Smooth muscle cell (in vitro differentiated cells): ENCODE results near the gene NRXN3. TPM values are rescaled to one million over a fixed set of nuclear protein-coding genes. Genes with fewer than 3 reads are reported as not detected.

Source experiments
- DNase-seq: peaks from one replicate; lab custom pipeline; 2025; ENCODE audit not compliant: unreplicated experiment; lab: John Stamatoyannopoulos, UW
- H2AFZ ChIP-seq: fragments of 200-600 bp; sonication (generic); 2 replicates; pipeline ENCODE4 v1.6.0; 2016; ENCODE audit warnings: antibody characterized with exemption, low read depth, mild to moderate bottlenecking
- H3F3A ChIP-seq: fragments of 200-600 bp; sonication (generic); 2 replicates; pipeline ENCODE4 v1.6.0; 2017; ENCODE audit warnings: antibody characterized with exemption, low read depth
- H3K27ac ChIP-seq: fragments of 200-600 bp; sonication (generic); 2 replicates; pipeline ENCODE4 v1.5.1; 2016; ENCODE audit warnings: low read depth, mild to moderate bottlenecking
- H3K27me3 ChIP-seq: fragments of 200-600 bp; sonication (generic); 2 replicates; pipeline ENCODE4 v1.6.1; 2016; ENCODE audit warnings: low read depth, mild to moderate bottlenecking
- H3K36me3 ChIP-seq: fragments of 200-600 bp; sonication (generic); 2 replicates; pipeline ENCODE4 v1.5.1; 2016; ENCODE audit warnings: low read depth
- H3K4me1 ChIP-seq: fragments of 200-600 bp; sonication (generic); 2 replicates; pipeline ENCODE4 v1.5.1; 2016; ENCODE audit warnings: low read depth
- H3K4me2 ChIP-seq: fragments of 200-600 bp; sonication (generic); 2 replicates; pipeline ENCODE4 v1.6.0; 2016; ENCODE audit warnings: mild to moderate bottlenecking
- H3K4me3 ChIP-seq: fragments of 200-600 bp; sonication (generic); 2 replicates; pipeline ENCODE4 v1.5.1; 2016; ENCODE audit warnings: mild to moderate bottlenecking
- H3K79me2 ChIP-seq: fragments of 200-600 bp; sonication (generic); 2 replicates; pipeline ENCODE4 v1.6.0; 2016; ENCODE audit warnings: low read depth, mild to moderate bottlenecking
- H3K9ac ChIP-seq: fragments of 200-600 bp; sonication (generic); 2 replicates; pipeline ENCODE4 v1.6.0; 2016; ENCODE audit warnings: low read depth
- H3K9me3 ChIP-seq: fragments of 200-600 bp; sonication (generic); replicated peaks from 2 replicates; pipeline ENCODE4 v1.5.1; 2016; ENCODE audit warnings: low read depth
- H4K20me1 ChIP-seq: fragments of 200-600 bp; sonication (generic); 2 replicates; pipeline ENCODE4 v1.6.0; 2016; ENCODE audit warnings: low read depth
- CTCF ChIP-seq: fragments of 200-600 bp; sonication (generic); IDR thresholded peaks from 2 replicates; pipeline ENCODE4 v1.5.1; 2017; ENCODE audit warnings: borderline replicate concordance, mild to moderate bottlenecking, antibody characterized with exemption; ENCODE audit not compliant: insufficient read depth, poor library complexity, severe bottlenecking
- WGBS: methylation state at CpG from one replicate; pipeline ENCODE4 v1.1.7; 2016; ENCODE audit warnings: low lambda C conversion rate; 5-methylcytosine and 5-hydroxymethylcytosine counted together
- polyA plus RNA-seq: library from polyadenylated mRNA; unstranded; fragments of >200 nt; fragmentation: Nextera tagmentation; extraction: Ambion mirVana; gene quantifications from 2 replicates; pipeline ENCODE4 v1.2.1, GENCODE V29; 2016
- total RNA-seq: library from RNA; depleted of rRNA; stranded (reverse); fragments of >200 nt; gene quantifications from 2 replicates; pipeline ENCODE4 v1.2.3, GENCODE V29; 2014

Gene NRXN3
- total and polyA plus RNA-seq, 2 experiments from 2014 or later: 1.2 to 7.0 TPM

GRCh38 chr14:79749065-79749464 is 1578.9 kb downstream of the NRXN3 start:
- no peak for TF ChIP-seq CTCF
- DNase-seq: no peak
- no peaks in the 10 kb centered on the region for H4K20me1 ChIP-seq
- H3K9me3 ChIP-seq: no peaks in the 10 kb centered on the region
- H3K4me1 ChIP-seq: no peaks in the 10 kb centered on the region
- no peak overlapping the region for H2AFZ ChIP-seq
- no peak overlapping the region for H3K4me3 ChIP-seq
- H3K36me3 ChIP-seq: no peaks in the 10 kb centered on the region
- H3K27ac ChIP-seq: no peak overlapping the region
- no peaks in the 10 kb centered on the region for H3F3A ChIP-seq
- no peak overlapping the region for H3K4me2 ChIP-seq
- no peak overlapping the region for H3K9ac ChIP-seq
- no peaks in the 10 kb centered on the region for H3K79me2 ChIP-seq
- 89% methylated on average over 2 of the region's 2 CpGs for WGBS
- H3K27me3 ChIP-seq: no peaks in the 10 kb centered on the region

GRCh38 chr14:79758985-79759384 is 1588.8 kb downstream of the NRXN3 start:
- TF ChIP-seq CTCF: no peak
- Histone ChIP-seq H3K4me2 (no peak overlapping the region), H3K9ac (no peak overlapping the region), H3K4me3 (no peak overlapping the region), H2AFZ (no peak overlapping the region), H3K36me3 (no peaks in the 10 kb centered on the region), H3K79me2 (no peaks in the 10 kb centered on the region), H3K27ac (no peak overlapping the region), H4K20me1 (no peaks in the 10 kb centered on the region), H3F3A (no peaks in the 10 kb centered on the region), H3K4me1 (no peaks in the 10 kb centered on the region), H3K27me3 (no peaks in the 10 kb centered on the region), H3K9me3 (no peaks in the 10 kb centered on the region)
- no peak for DNase-seq

GRCh38 chr14:79764323-79764722 is 1594.2 kb downstream of the NRXN3 start:
- H4K20me1 ChIP-seq: no peaks in the 10 kb centered on the region
- H3K4me1 ChIP-seq: no peaks in the 10 kb centered on the region
- no peak overlapping the region for H2AFZ ChIP-seq
- H3K36me3 ChIP-seq: no peaks in the 10 kb centered on the region
- no peak overlapping the region for H3K9ac ChIP-seq
- no peaks in the 10 kb centered on the region for H3K9me3 ChIP-seq
- H3K4me2 ChIP-seq: no peak overlapping the region
- H3K27ac ChIP-seq: no peak overlapping the region
- no peak overlapping the region for H3K4me3 ChIP-seq
- no peaks in the 10 kb centered on the region for H3K27me3 ChIP-seq
- no peaks in the 10 kb centered on the region for H3F3A ChIP-seq
- WGBS: 82% methylated on average over 3 of the region's 3 CpGs
- DNase-seq: no peak
- H3K79me2 ChIP-seq: no peaks in the 10 kb centered on the region
- no peak for TF ChIP-seq CTCF

GRCh38 chr14:79766511-79766910 is 1596.3 kb downstream of the NRXN3 start:
- Histone ChIP-seq H3K4me1 (no peaks in the 10 kb centered on the region), H3K4me2 (no peak overlapping the region), H3K36me3 (no peaks in the 10 kb centered on the region), H4K20me1 (no peaks in the 10 kb centered on the region), H3K79me2 (no peaks in the 10 kb centered on the region), H2AFZ (no peak overlapping the region), H3K27ac (no peak overlapping the region), H3F3A (no peaks in the 10 kb centered on the region), H3K9ac (no peak overlapping the region), H3K9me3 (no peaks in the 10 kb centered on the region), H3K27me3 (no peaks in the 10 kb centered on the region), H3K4me3 (no peak overlapping the region)
- TF ChIP-seq CTCF: no peak
- WGBS: 96% methylated on average over 2 of the region's 2 CpGs
- no peak for DNase-seq
